Cardiac fibroblast (primary cell): ENCODE data around the gene ACBD7.

Experiments used
- DNase-seq, 2 donors: peaks; one replicate each; pipeline versions ENCODE4 v3.0.0 to v3.0.0-alpha.2; 2010; ENCODE audit warnings: low read depth in 2 of 2
- H3K4me3 ChIP-seq, 2 donors: replicated peaks in 1 of 2; 1 replicate in 1 of 2; 2 replicates in 1 of 2; pipeline ENCODE4 v1.5.1; 2011; ENCODE audit warnings: low read depth in 2 of 2, low read length in 2 of 2, mild to moderate bottlenecking in 2 of 2, moderate library complexity in 1 of 2
- TF ChIP-seq, protein P1 (sequence below): IDR thresholded peaks from one replicate; pipeline ENCODE4 v1.5.1; 2011; ENCODE audit warnings: low read depth, mild to moderate bottlenecking, low read length, inconsistent platforms

The ACBD7 gene

DNA sequence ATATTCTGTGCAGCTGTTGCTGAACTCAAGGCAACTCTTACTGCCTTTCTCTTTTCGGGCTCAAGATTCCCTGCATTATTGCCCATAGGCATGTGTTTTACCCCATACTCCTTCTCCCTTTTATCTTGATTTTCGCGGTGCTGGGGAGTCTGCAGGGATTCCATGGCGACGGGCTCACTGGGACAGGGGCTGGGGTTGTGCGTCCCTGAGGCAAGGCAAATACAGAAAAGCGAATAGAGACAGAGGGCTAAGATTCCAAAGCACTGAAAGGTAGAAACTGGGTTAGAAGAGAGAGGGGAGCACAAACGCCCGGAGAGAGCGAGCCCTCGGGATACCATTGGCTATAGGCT, 8.1 kb upstream of the ACBD7 start:
- H3K4me3 ChIP-seq, result peak overlapping the region; percentile 82 to 91
- TF ChIP-seq, protein P1, sequence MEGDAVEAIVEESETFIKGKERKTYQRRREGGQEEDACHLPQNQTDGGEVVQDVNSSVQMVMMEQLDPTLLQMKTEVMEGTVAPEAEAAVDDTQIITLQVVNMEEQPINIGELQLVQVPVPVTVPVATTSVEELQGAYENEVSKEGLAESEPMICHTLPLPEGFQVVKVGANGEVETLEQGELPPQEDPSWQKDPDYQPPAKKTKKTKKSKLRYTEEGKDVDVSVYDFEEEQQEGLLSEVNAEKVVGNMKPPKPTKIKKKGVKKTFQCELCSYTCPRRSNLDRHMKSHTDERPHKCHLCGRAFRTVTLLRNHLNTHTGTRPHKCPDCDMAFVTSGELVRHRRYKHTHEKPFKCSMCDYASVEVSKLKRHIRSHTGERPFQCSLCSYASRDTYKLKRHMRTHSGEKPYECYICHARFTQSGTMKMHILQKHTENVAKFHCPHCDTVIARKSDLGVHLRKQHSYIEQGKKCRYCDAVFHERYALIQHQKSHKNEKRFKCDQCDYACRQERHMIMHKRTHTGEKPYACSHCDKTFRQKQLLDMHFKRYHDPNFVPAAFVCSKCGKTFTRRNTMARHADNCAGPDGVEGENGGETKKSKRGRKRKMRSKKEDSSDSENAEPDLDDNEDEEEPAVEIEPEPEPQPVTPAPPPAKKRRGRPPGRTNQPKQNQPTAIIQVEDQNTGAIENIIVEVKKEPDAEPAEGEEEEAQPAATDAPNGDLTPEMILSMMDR, result no peak
- DNase-seq, result no peak

GRCh38 chr10:15092855-15093408, 4.4 kb upstream of the ACBD7 start:
- DNase-seq, result no peak
- no peak overlapping the region for H3K4me3 ChIP-seq
- TF ChIP-seq, protein P1, result no peak

DNA sequence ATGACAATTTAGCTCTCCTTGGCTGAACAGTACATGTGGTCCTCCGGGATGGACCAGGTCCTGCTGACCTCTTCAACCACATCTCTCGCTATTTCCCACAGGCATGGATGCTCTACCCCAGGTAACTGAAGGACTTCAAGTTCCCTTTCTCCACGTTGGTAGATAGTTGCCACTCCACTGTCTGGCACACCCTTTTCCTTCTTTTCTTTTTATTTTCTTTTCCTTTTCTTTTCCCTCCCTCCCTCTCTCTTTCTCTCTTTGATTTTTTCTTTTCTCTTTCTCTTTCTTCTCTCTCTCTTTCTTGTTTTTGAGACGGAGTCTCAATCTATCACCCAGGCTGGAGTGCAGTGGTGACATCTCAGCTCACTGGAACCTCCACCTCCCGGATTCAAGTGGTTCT, 2.8 kb upstream of the ACBD7 start:
- no peak for DNase-seq
- TF ChIP-seq, protein P1, result no peak
- no peak overlapping the region for H3K4me3 ChIP-seq

GRCh38 chr10:15084502-15084922, 4.1 kb downstream of the ACBD7 start:
- peak overlapping the region; percentile 40 to 47 for H3K4me3 ChIP-seq
- TF ChIP-seq, protein P1, result no peak
- peak; percentile 98 to 99 for DNase-seq

DNA sequence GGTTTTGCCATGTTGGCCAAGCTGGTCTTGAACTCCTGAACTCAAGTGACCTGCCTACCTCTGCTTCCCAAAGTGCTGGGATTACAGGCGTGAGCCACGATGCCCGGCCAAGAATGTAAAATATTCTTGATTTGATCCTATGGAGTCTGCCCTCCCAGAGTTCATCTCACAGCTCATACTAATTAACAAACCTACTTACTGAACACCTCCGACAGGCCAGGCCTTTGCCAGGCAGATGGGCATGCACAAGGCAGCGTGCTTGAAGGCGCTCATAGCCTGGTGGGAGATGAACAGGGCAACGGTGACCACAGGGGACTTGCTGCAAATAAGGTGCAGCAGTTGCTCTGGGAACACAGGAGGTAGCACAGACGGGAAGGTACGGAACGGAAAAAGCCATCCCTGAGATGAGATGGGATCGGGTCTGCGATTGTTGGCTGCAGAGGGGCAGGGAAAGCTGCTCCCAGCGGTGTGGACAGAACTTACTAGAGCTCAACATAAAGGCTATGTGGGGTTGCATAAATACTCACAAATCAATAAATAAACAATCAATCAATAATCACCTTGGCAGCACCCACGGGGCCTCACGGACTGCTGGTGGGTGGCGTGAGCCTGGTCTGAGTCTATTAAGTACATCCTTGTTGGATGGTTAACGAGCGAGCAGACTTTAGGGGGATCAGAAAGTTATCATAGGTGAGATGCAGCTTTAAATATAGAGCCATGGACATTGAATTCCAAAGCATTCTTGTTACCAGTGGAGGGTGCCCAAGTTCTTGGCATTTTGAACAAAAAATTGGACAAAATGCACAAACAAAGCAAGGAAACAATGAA, 4.7 kb downstream of the ACBD7 start:
- no peak for DNase-seq
- TF ChIP-seq, protein P1, result no peak
- peak overlapping the region; percentile 40 to 47 for H3K4me3 ChIP-seq

- no peak overlapping the region for H3K4me3 ChIP-seq
- TF ChIP-seq, protein P1, result no peak
- no peak for DNase-seq
Observed at GRCh38 chr10:15075421-15075820, 13.2 kb downstream of the ACBD7 start.
